IPS-18a (cell line): Measurements from ENCODE around the gene STAU1.
"Not testable (repeated sequence)": the region's sequence is repeated elsewhere in the genome, so short reads cannot be mapped to it uniquely, and the experiment has no call there.

ENCODE experiments used
- H3K27ac ChIP-seq: one replicate; pipeline ENCODE4 v1.5.1; 2013; ENCODE audit warnings: low read length
- H3K27me3 ChIP-seq: one replicate; pipeline ENCODE4 v1.6.1; 2013; ENCODE audit warnings: mild to moderate bottlenecking, low read length; ENCODE audit not compliant: control insufficient read depth, insufficient read depth
- H3K36me3 ChIP-seq: one replicate; pipeline ENCODE4 v1.6.1; 2013; ENCODE audit warnings: low read depth, low read length; ENCODE audit not compliant: control insufficient read depth
- H3K4me1 ChIP-seq: one replicate; pipeline ENCODE4 v1.6.1; 2013; ENCODE audit warnings: low read depth, low read length; ENCODE audit not compliant: control insufficient read depth
- H3K4me3 ChIP-seq: one replicate; pipeline ENCODE4 v1.5.1; 2013; ENCODE audit warnings: low read length
- H3K9ac ChIP-seq: one replicate; pipeline ENCODE4 v1.6.1; 2013; ENCODE audit warnings: mild to moderate bottlenecking, low read length, moderate library complexity
- H3K9me3 ChIP-seq: one replicate; pipeline ENCODE4 v1.6.1; 2013; ENCODE audit warnings: low read depth, low read length; ENCODE audit not compliant: control insufficient read depth

Gene STAU1

GRCh38 chr20:49136817-49137571 is 51.1 kb downstream of the STAU1 start:
- no peaks in the 10 kb centered on the region for H3K27me3 ChIP-seq
- peaks cover 25% of the 10 kb centered on the region for H3K36me3 ChIP-seq

GRCh38 chr20:49134797-49135196 is 53.3 kb downstream of the STAU1 start:
- not testable (repeated sequence) for H3K9ac ChIP-seq, H3K27me3 ChIP-seq, H3K4me3 ChIP-seq, H3K27ac ChIP-seq, H3K9me3 ChIP-seq, H3K4me1 ChIP-seq
- peaks cover 35% of the 10 kb centered on the region for H3K36me3 ChIP-seq

More at GRCh38 chr20:49136817-49137571, 51.1 kb downstream of the STAU1 start:
- no peak overlapping the region for H3K9ac ChIP-seq
- H3K4me3 ChIP-seq = no peak overlapping the region
- no peak overlapping the region for H3K27ac ChIP-seq
- peaks cover 6% of the 10 kb centered on the region for H3K4me1 ChIP-seq
- H3K9me3 ChIP-seq = no peaks in the 10 kb centered on the region

DNA sequence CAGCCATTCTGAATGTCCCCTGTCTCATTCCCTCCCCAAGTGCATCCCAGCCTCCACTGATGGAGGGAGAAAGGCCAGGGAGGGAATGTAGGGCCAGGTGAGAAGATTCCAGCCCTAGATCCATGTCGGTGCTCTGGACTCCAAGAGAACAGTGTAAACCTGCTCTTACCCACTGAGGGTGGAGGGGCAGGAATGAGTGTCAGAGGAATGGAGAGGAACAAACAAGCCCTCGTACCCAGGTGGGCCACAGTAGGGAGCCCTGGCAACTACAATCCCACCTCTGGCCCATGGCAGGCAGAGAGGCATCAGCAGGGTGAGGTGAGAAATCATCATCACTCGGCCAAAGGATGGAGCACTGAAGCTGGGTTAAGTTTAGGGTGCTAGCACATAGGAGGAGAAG is 54.6 kb downstream of the STAU1 start:
- Histone ChIP-seq H3K4me3 (no peak overlapping the region), H3K36me3 (peaks cover 35% of the 10 kb centered on the region), H3K4me1 (peaks cover 6% of the 10 kb centered on the region), H3K27me3 (no peaks in the 10 kb centered on the region), H3K9me3 (no peaks in the 10 kb centered on the region), H3K27ac (no peak overlapping the region), H3K9ac (no peak overlapping the region)

- Histone ChIP-seq H3K9ac (no peak overlapping the region), H3K4me1 (peaks cover 6% of the 10 kb centered on the region), H3K27me3 (no peaks in the 10 kb centered on the region), H3K9me3 (no peaks in the 10 kb centered on the region), H3K36me3 (peaks cover 35% of the 10 kb centered on the region), H3K27ac (no peak overlapping the region), H3K4me3 (no peak overlapping the region)
Observed at GRCh38 chr20:49132995-49133478, 55.1 kb downstream of the STAU1 start.

- Histone ChIP-seq H3K36me3 (peaks cover 39% of the 10 kb centered on the region), H3K27ac (no peak overlapping the region), H3K4me1 (no peaks in the 10 kb centered on the region), H3K27me3 (no peaks in the 10 kb centered on the region), H3K4me3 (no peak overlapping the region), H3K9ac (no peak overlapping the region), H3K9me3 (no peaks in the 10 kb centered on the region)
Observed at GRCh38 chr20:49123982-49124381, 64.2 kb downstream of the STAU1 start.

DNA sequence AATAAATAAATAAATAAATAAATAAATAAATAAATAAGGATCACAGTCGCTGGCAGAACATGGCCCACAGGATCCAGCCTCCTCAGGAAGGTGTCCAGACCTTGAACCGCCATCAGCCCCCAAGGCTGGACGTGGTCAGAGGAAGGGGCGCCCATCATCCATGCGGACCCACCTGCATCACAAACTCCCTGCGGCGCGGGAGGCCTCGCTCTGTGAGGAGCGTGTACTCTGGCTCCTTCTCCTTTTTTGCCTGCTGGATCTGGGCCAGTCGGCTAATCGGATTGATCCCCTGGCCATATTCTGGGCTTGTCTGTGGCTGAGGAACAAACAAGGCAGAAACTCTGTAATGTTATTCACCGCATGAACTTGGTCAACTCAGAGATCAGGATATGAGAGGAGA is 65.2 kb downstream of the STAU1 start:
- no peaks in the 10 kb centered on the region for H3K4me1 ChIP-seq
- peaks cover 49% of the 10 kb centered on the region for H3K36me3 ChIP-seq

DNA sequence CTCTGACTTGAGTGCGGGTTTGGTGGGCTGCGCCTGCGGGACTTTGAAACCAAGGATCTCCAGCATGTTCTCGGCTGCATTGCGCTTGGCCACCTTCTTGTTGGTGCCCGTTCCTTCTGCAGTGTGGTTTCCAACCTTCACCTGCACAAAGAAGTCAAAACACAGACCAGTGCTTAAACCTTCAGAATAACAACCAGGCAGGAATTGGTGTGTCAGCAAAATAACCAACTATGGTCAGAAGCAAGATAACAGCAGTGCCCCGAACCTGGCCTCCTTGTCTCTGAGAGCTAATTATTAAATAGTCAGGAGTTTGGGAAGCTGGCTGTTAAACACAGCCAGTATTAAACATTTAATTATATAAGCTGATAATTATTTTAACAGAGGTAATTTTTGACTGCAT is 68.1 kb downstream of the STAU1 start:
- Histone ChIP-seq H3K27ac (no peak overlapping the region), H3K4me3 (no peak overlapping the region), H3K4me1 (no peaks in the 10 kb centered on the region), H3K27me3 (no peaks in the 10 kb centered on the region), H3K36me3 (peaks cover 72% of the 10 kb centered on the region), H3K9me3 (no peaks in the 10 kb centered on the region), H3K9ac (no peak overlapping the region)

More for the DNA sequence above, 65.2 kb downstream of the STAU1 start:
- H3K9me3 ChIP-seq = no peaks in the 10 kb centered on the region
- no peak overlapping the region for H3K27ac ChIP-seq
- no peak overlapping the region for H3K9ac ChIP-seq
- no peaks in the 10 kb centered on the region for H3K27me3 ChIP-seq
- no peak overlapping the region for H3K4me3 ChIP-seq

- no peak overlapping the region for H3K27ac ChIP-seq
- no peak overlapping the region for H3K4me3 ChIP-seq
- H3K9ac ChIP-seq = no peak overlapping the region
- no peaks in the 10 kb centered on the region for H3K27me3 ChIP-seq
- no peaks in the 10 kb centered on the region for H3K9me3 ChIP-seq
- H3K36me3 ChIP-seq = peaks cover 75% of the 10 kb centered on the region
- H3K4me1 ChIP-seq = no peaks in the 10 kb centered on the region
Observed at GRCh38 chr20:49118307-49118706, 69.8 kb downstream of the STAU1 start.

DNA sequence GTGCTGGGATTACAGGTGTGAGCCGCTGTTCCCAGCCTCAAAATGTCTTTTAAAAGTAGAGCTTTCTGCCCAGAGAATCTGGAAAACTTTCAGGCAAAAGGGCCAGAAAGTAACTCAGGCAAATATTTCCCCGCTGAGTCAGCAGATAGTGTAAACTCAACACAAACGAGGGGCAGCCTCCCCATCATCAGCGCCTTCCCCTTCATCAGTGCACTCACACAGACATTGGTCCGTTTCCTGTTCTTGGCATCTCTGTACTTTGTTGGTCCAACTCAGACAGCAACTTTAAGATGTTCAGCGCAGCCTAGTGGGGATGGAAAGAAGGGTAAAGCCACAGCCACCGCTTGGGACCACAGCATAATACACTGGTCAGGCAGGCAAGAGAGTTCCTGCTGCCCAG is 72.6 kb downstream of the STAU1 start:
- Histone ChIP-seq H3K9ac (no peak overlapping the region), H3K27ac (no peak overlapping the region), H3K9me3 (no peaks in the 10 kb centered on the region), H3K4me3 (no peak overlapping the region), H3K36me3 (peaks cover 67% of the 10 kb centered on the region), H3K27me3 (no peaks in the 10 kb centered on the region), H3K4me1 (no peaks in the 10 kb centered on the region)

DNA sequence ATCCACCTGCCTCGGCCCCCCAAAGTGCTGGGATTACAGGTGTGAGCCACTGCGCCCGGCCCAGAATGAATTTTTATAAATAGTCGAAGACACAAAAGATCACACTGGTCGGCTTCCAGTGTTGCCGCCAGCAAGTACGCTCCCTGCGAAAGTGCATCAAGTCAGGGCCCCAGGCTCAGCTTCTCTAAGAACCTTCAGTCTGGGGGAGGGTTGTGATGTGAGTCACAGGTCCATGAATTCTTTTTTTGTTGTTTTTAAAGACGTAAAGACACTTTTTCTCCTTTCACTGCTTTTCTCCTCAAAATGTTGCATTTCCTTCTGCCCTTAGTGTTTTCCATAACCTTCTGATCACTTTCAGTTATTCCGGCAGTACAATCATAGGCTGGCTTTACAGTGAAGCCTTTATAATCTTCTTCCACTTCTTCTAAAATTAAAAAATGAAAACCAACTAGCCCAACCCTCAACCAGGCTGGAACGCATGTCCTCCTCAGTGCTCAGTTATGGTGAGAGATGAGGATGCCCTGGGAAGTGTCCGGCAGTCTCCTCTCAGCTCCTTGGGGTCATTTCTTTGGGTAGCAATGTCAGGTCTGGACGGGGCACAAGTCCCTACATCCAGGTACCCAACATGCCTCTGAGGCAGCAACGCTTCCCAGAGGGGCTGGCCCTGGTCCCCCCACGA is 75.4 kb downstream of the STAU1 start:
- peaks cover 44% of the 10 kb centered on the region for H3K36me3 ChIP-seq
- no peaks in the 10 kb centered on the region for H3K4me1 ChIP-seq

GRCh38 chr20:49110767-49111694 is 77.1 kb downstream of the STAU1 start:
- H3K9me3 ChIP-seq = no peaks in the 10 kb centered on the region
- no peak overlapping the region for H3K9ac ChIP-seq
- no peak overlapping the region for H3K27ac ChIP-seq
- no peaks in the 10 kb centered on the region for H3K27me3 ChIP-seq
- H3K4me1 ChIP-seq = no peaks in the 10 kb centered on the region
- H3K4me3 ChIP-seq = no peak overlapping the region
- H3K36me3 ChIP-seq = peaks cover 31% of the 10 kb centered on the region

More for the DNA sequence above, 75.4 kb downstream of the STAU1 start:
- Histone ChIP-seq H3K4me3 (no peak overlapping the region), H3K9ac (no peak overlapping the region), H3K9me3 (no peaks in the 10 kb centered on the region), H3K27me3 (no peaks in the 10 kb centered on the region), H3K27ac (no peak overlapping the region)
